Stimulated activated CD4-positive, alpha-beta T cell treated with anti-CD3 and anti-CD28 coated beads, Interleukin-1b, Interleukin-23, amount 100 ng/mL, for 48 hours (primary cell): Measurements from ENCODE around the gene LMTK2.
A peak's percentile ranks its signal among the peaks of the same experiment; 100 is the strongest.

Experiments used
- DNase-seq: peaks from one replicate; pipeline ENCODE4 v3.0.0-alpha.2; 2020

LMTK2 gene

DNA sequence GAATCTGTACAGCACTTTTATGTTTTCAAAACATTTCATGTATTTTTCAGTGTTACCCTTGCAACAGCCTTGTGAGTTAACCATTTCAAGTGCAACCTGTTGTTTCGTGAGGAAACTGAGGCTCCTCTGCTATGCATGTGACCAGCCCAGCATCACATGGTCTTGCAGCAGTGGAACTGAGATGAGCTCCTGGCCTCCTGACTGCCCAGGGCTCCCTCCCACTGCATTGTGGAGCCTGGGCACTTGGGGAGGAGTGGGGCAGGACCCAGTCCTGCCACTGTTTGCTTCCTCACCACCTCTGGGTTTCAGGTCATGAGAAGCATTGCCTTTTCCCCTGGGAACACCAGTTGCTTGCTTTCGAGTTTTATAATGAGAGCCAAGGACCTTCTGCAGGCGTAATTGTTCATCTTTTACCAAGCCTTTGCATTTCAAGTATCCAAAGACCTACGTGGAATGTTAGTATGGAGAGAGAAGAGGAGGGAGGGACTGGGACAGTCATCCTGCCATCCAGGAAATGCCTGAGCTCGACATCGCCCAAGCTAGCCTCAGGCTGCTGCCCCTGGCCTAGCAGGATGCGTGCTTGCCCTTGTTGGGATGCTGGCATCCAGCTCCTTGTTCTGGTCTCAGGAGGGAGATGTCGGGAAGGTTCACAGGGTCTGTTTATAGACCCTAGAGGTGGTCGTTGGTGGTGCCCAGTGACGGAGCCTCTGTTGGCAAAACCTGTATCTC is 72.3 kb downstream of the LMTK2 start:
- DNase-seq, result no peak

DNA sequence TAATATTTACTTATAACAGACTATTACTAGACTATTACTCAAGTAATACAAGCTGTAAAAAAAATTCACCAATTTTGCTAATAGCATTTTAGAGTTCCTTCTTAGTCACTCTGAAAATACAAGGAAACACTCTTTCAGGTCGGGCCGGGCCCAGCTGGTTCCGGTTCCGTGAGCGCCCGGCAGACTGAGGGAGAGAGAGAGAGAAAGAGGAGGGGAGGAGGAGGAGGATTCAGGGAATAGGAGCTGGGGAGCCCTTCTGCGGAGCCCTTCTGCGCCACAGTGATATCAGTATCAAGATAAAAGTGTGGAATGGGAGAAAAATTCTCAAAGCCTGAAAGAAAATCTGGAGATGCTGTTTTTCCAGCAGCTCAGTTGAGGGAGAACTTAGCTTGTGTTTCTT is 74.1 kb downstream of the LMTK2 start:
- DNase-seq, result no peak

DNA sequence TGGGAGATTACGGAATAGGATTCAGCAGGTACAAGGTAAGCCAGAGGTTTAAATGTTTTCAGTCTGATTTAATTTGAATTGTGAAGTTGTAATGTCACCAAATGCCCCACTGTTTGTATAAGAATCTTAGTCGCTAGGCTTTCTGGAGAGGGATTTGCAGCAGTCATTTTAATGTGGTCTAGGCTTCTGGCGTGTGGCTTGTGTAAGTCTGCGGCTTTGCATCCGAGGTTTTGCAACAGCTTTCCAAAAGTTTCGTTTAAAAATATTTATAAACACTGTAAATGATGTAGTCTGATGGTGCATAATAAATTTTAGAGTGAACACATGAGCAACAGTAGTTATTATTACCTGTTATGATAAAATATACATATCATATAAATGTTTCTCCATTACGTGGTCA is 78.4 kb downstream of the LMTK2 start:
- no peak for DNase-seq

DNA sequence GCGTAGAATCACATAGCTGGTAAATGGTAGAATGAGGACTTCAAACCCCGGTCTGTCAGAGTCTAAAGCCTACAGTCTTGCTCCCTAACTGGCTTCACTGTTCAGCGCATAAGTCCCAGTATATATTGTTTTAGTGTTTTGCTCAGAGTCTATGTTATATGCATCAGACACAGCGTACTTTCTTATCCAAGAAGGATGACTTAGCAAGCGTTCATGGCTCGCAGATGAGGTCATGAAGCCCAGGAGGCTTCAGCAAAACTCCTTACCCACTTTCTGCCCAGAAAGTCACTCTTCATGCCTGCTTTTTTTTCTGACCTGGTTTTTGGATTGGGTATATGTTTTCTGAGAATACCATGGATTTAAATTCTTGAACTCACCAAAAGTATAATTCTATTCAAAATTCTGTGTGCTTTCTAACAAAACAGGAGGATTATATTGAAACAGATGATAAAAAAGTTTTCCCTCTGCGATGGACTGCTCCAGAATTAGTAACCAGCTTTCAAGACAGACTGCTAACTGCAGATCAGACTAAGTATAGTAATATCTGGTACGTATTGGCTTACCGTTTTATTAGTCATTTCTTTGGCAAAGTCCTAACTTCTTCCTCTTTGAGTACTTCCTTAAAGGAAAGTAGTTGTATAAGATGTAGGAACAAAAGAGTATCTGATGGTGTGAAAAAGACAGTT is 79.9 kb downstream of the LMTK2 start:
- DNase-seq, result no peak

DNA sequence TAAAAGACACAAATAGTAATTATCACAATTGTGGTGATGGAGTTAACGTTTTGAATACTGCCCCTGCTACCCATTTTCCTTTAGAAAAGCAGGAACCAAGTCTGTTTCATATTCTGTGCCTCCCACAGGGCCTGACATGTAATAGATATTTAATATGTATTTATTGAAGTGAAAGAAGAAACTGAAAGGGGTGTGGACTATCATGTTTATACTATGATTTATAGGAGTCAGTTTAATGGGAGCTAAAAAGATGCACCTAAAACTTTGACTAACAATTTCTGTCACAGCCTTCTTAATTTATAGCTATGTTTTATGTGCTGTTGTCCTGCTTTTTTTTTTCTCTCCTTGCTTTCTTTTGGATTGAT is 80.5 kb downstream of the LMTK2 start:
- DNase-seq, result no peak

DNA sequence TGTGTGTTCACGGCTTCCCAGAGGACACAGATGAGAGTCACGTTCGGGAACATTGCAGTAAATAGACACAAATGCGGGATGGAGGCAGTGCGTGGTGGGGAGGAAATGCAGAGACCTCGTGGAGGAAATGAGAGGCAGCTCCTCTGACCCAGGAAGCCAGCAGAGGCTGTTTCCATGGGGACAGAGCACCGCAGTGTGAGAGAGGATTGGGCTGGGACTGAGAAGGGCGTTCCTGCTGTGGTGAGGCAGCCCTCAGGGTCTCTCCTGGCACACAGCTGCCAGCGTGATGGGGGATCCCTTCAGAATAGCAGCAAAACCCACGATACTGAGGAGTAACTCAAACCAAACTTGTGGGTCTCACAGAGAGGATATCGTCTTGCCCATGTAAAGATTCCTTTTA is 82.9 kb downstream of the LMTK2 start:
- DNase-seq, result no peak

DNA sequence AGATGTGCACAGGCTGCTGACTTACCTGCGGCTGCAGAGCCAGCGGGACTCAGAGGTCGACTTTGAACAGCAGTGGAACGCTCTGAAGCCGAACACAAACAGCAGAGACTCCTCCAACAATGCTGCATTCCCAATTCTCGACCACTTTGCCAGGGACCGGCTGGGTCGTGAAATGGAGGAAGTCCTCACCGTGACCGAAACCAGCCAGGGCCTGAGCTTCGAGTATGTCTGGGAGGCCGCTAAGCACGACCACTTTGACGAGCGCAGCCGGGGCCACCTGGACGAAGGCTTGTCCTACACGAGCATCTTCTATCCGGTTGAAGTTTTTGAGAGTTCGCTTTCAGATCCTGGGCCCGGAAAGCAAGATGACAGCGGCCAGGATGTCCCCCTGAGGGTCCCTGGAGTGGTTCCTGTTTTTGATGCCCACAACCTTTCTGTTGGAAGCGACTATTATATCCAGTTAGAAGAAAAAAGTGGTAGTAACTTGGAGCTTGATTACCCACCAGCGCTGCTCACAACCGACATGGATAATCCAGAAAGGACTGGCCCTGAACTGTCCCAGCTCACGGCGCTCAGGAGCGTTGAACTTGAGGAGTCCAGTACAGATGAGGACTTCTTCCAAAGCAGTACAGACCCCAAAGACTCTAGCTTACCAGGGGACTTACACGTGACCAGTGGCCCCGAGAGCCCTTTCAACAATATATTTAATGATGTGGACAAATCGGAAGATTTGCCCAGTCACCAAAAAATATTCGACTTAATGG is 85.2 kb downstream of the LMTK2 start:
- DNase-seq, result no peak

DNA sequence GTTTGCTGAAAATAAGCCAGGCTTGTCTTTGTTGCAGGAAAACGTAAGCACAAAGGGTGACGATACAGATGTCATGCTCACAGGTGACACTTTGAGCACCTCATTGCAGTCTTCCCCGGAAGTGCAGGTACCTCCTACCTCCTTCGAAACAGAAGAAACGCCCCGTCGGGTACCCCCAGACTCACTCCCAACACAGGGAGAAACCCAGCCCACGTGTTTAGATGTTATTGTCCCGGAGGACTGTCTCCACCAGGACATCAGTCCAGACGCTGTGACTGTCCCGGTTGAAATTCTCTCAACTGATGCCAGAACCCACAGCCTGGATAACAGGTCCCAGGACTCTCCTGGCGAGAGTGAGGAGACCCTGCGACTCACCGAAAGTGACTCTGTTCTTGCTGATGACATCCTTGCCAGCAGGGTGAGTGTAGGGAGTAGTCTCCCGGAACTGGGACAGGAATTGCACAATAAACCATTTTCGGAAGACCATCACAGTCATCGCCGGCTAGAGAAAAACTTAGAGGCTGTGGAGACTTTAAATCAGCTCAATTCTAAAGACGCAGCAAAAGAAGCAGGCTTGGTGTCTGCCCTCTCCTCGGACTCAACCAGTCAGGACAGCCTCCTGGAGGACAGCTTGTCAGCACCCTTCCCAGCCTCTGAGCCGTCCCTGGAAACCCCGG is 86.3 kb downstream of the LMTK2 start:
- no peak for DNase-seq

DNA sequence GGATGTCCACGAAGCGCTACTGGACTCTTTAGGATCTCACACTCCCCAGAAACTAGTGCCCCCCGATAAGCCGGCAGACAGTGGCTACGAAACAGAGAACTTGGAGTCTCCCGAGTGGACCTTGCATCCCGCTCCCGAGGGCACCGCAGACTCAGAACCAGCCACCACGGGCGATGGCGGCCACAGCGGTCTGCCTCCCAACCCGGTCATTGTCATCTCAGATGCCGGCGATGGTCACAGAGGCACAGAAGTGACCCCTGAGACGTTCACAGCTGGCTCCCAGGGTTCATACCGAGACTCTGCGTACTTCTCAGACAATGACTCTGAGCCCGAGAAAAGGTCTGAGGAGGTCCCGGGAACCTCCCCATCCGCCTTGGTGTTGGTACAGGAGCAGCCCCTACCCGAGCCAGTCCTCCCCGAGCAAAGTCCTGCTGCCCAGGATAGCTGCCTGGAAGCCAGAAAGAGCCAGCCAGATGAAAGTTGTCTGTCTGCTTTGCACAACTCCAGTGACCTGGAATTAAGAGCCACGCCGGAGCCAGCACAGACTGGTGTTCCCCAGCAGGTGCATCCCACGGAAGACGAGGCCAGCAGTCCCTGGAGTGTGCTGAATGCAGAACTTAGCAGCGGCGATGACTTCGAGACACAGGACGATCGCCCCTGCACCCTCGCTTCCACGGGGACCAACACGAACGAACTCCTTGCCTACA is 87.0 kb downstream of the LMTK2 start:
- DNase-seq, result no peak

DNA sequence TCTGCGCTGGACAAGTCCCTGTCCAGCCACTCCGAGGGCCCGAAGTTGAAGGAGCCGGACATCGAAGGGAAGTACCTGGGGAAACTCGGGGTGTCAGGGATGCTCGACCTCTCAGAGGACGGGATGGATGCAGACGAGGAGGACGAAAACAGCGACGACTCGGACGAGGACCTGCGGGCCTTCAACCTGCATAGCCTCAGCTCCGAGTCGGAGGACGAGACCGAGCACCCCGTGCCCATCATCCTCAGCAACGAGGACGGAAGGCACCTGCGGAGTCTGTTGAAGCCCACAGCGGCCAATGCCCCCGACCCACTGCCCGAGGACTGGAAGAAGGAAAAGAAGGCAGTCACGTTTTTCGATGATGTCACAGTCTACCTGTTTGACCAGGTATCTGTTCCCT is 87.5 kb downstream of the LMTK2 start:
- no peak for DNase-seq

DNA sequence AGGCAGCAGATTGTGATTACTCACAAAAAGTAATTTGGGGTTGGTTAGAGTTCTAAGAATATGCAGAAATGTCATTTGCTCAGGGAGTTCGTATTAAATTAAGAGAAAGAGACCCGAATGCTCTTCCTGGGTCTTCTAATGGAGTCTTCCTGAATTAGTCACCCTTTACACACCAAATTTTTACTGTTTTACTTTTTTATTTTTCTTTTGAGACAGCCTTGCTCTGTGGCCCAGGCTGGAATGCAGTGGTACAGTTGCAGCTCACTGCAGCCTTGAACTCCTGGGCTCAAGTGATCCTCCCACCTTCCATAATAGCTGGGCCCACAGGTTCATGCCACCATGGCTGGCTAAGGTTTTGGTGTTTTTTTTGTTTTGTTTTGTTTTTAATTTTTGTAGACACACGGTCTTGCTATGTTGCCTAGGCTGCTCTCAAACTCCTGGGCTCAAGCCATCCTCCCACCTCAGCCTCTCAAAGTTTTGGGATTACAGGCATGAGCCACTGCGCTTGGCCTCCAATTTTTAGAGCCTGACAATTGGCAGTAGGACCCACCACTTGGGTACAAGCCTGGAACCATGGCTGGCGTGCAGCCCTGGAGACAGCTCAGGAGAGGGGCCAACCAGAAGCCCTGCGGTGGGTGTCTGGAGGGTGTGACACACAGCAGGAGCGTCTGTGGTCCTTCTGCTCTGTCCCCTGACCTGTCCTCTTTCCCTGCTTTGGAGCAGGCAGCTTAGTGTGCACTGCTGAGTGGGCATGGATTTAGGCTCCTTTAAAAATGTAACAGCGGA is 88.2 kb downstream of the LMTK2 start:
- DNase-seq, result no peak

DNA sequence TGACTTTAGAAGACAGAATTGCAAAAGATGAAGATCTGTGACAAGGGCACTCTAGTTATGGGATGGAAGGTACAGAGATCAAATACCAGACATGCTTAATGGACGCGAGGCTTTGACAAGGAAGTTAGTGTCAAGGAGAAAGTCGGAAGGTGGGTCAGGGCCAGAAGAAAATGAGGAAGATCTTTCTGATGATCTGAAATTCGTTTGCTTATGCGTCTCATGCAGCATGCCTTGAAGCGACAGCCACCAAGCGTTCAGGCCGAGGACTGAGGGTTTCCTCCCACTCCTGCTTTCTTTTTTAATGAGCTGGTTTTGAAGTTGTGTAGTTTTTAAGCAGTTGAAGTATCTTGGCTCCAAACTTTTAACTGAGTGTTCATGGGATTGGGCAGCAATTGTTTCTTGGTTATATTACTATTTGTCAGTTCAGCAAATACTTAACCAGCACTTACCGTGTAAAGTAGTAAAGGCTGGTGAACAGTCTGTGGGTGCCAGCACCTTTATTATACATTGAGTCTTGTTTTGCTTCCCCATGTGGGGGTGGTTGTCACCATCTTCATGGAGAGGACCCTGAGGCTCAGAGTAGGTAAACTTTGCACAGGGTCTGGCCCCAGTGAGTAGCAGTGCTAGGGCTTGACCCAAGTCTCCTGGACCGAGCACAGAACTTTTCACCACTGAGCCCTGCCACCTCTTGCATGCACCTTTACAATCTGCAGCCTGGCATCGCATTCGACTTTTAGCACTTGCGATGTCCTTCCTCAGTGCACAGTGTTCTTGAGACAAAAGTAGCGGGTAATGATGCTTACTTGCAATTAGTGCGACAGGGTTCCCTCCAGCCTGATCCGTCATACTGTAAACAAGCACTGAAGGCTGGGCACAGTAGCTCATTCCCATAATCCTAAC is 90.3 kb downstream of the LMTK2 start:
- DNase-seq, result no peak

DNA sequence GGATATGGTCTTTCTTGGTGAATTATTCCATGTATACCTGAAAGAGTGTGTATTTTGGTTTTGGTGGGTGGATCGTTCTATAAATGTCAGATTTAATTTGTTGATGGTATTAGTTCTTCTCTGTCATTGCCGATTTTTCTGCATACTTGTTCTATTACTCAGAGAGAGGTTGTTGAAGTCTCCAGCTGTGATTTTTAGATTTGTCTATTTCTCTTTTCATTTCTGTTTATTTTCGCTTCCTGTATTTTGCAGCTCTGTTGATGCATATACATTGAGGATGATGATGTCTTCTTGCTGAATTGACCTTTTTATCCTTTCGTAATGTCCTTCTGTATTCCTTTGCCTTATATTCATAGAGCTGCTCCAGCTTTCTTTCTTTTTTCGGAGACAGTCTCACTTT is 92.5 kb downstream of the LMTK2 start:
- DNase-seq, result no peak

DNA sequence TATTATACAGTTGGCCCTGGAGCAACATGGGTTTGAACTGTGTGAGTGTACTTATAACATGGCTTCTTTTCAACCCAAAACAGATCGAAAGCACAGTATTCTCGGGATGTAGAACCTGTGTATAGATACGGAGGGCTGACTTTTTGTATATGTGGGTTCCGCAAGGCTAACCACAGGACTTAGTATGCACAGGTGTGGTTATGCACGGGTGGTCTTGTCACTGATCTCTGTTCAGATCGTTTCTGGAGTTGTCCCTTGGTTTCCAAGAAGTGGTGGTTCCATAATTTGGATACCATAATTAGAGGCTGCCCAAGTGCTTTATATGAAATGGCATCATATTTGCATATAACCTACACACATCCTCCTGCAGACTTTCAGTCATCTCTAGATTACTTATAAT is 93.7 kb downstream of the LMTK2 start:
- DNase-seq, result no peak

DNA sequence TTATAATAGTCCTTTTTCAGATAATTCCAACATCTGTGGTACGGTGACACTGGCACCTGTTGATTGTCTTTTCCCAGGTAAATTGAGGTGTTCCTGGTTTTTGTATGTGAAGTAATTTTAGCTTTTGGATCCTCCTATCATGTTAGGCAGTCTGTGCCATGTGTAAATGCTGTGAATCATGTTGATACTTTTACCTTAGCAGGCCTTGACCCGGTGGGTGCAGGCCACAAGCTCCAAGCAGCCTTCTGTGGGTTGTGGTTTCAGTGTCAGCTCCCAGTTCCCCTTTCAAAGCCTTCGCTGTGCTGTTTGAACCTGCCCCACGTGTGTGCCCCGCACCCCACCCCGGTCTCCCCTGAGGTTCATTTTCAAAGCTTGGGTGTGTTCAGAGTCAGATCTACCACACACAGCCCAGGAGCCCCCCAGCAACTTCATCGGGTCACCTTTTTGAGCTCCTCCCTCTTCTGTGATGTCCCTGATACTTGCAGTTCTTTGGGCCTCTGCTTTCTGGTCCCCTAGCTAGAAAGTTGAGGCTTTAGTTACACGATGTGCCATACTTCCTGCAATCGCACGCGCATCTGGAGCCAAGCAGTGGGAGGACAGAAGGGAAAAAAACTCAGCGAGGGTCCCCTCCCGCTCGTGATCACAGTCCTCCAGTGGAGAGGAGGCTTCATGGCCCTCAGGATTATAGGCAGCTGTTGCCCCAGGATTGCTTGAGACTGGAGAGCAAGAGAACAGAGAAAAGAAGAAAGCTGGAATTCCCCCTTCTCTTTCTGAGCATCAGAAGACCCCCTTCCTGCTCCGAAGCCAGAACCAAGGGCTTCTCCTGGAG is 95.9 kb downstream of the LMTK2 start:
- DNase-seq, result peak; percentile 79

DNA sequence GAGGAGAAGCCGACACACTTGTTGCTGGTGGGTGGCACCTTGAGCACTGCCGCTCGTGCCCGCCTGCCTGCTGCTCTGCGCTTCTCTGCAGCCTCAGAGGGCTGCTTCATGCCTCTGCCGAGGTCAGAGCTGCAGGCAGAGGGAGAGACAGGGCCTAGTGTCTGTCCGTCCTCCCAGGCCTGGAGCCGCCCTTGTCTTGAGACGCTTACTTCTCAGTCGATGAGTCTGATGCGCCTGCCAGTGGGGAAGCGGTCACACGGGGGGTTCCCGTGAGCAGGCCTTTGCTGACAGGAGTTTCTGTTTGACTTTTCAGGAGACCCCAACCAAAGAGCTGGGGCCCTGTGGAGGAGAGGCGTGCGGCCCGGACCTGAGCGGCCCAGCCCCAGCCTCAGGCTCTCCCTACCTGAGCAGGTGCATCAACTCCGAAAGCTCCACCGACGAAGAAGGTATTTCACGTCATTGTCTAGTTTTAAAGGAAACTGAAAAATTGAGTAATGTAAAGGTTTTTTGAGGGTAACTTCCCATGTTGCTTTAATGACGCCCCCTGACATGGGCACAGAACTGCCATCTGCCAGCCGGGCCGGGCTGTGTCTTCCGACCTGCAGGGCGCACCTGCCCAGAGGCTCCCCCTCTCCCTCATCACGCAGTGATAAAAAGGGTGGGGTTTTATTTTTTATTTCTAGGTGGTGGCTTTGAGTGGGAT is 96.8 kb downstream of the LMTK2 start:
- no peak for DNase-seq

DNA sequence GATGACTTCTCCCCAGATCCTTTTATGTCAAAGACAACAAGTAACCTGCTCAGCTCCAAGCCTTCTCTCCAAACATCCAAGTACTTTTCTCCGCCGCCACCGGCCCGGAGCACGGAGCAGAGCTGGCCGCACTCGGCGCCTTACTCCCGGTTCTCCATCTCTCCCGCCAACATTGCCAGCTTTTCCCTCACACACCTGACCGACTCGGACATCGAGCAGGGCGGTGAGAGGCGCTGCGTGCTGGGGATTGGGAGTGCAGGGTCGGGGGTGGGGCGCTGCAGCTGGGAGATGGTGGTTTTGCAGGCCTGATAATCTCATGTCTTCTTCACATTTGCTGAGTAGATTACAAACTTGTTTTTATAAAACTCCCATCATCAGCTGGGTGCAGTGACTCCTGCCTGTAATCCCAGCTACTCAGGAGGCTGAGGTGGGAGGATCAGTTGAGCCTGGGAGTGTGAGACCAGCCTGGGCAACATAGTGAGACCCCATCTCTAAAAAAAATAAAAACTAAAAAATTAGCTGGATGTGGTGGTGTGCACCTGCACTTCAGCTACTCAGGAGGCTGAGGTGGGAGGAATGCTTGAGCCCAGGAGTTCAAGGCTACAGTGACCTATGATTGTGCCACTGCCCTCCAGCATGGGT is 97.4 kb downstream of the LMTK2 start:
- DNase-seq, result no peak

DNA sequence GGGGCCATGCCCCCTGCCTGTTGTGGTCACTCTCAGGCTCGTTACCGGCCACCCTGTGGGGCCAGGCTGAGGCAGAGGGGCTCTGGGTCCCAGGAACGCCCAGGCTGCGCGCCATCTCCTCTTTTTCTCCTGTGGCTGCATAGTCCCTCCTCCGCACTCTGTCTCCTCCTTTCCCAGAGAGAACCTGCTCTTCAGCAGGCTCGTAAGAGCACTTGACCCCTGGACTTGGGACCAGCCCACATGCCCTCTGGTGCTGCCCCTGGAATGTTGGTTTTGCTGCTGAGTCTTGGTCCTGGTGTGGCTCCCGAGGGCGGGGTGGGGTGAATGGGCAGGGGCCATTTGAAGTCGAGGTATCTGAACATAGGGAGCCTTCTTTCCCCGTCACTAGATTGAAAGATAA is 98.0 kb downstream of the LMTK2 start:
- no peak for DNase-seq
